Vagina (tissue), 2 donors: ENCODE results near the gene GTF2A1. TPM values are rescaled to one million over a fixed set of nuclear protein-coding genes. Genes with fewer than 3 reads are reported as not detected.

Source experiments
- DNase-seq, 2 donors: peaks; one replicate each; pipeline ENCODE4 v3.0.0-alpha.2; 2017; ENCODE audit errors: extremely low spot score in 2 of 2
- H3K27ac ChIP-seq: fragments of 200-600 bp; sonication (generic); one replicate; pipeline ENCODE4 v1.5.1; 2019
- H3K27me3 ChIP-seq: fragments of 200-600 bp; sonication (generic); one replicate; pipeline ENCODE4 v1.5.1; 2019
- H3K36me3 ChIP-seq, 2 donors: fragments of 200-600 bp; sonication (generic); one replicate each; pipeline ENCODE4 v1.5.1; 2017 to 2019
- H3K4me1 ChIP-seq: fragments of 200-600 bp; sonication (generic); one replicate; pipeline ENCODE4 v1.5.1; 2019
- H3K4me3 ChIP-seq, 2 donors: fragments of 200-600 bp; sonication (generic); 1 replicate in 1 of 2; 2 replicates in 1 of 2; pipeline ENCODE4 v1.5.1; 2016 to 2019
- H3K9me3 ChIP-seq: fragments of 200-600 bp; sonication (generic); one replicate; pipeline ENCODE4 v1.5.1; 2019
- CTCF ChIP-seq, 3 experiments: fragments of 450-650 bp in 2 of 3; fragments of 200-600 bp in 1 of 3; sonication (generic) in 1 of 3; IDR thresholded peaks; one replicate each; pipeline ENCODE4 v1.5.1; 2017 to 2019; ENCODE audit warnings: antibody characterized with exemption in 3 of 3, mild to moderate bottlenecking in 2 of 3, moderate library complexity in 2 of 3
- POLR2A ChIP-seq, 2 donors: fragments of 450-650 bp; IDR thresholded peaks; one replicate each; pipeline ENCODE4 v1.6.1; 2017; ENCODE audit warnings: antibody characterized with exemption in 2 of 2, mild to moderate bottlenecking in 2 of 2, moderate library complexity in 2 of 2
- POLR2AphosphoS5 ChIP-seq, 2 donors: sonication (generic); formaldehyde crosslinking; IDR thresholded peaks; one replicate each; pipeline ENCODE4 v1.9.0; 2017; ENCODE audit warnings: antibody characterized with exemption in 2 of 2, mild to moderate bottlenecking in 2 of 2, low read depth in 1 of 2; ENCODE audit not compliant: insufficient read depth in 1 of 2
- intact Hi-C: fragments of 100-400 bp; cut with DNase I; formaldehyde crosslinking; loops from one replicate; pipeline ENCODE4 v1.15.1; 2023
- total RNA-seq: library from RNA; depleted of rRNA; stranded (reverse); fragments of >200 nt; gene quantifications from one replicate; pipeline ENCODE4 v1.2.3, GENCODE V29; 2016

GTF2A1 gene
- total RNA-seq, 1 donor from 2014 or later: 21.6 TPM

- no peaks in the 10 kb centered on the region for H3K27me3 ChIP-seq
- TF ChIP-seq POLR2A (IDR thresholded peaks at IDR 0.05) (no peak), CTCF (IDR thresholded peaks at IDR 0.05) (no peak), POLR2AphosphoS5 (IDR thresholded peaks at IDR 0.05; ENCODE audit: insufficient read depth in 1 of 2, low read depth in 1 of 2) (no peak)
- DNase-seq: no peak
- H3K36me3 ChIP-seq: peaks cover 0 to 74% of the 10 kb centered on the region in 2 donors
- no peak overlapping the region for H3K4me3 ChIP-seq
- H3K4me1 ChIP-seq: no peaks in the 10 kb centered on the region
- no peak overlapping the region for H3K27ac ChIP-seq
- intact Hi-C loops: no loop called here
- H3K9me3 ChIP-seq: no peaks in the 10 kb centered on the region
Measured at GRCh38 chr14:81199084-81199483, 21.7 kb downstream of the GTF2A1 start.

GRCh38 chr14:81198651-81199050 is 22.1 kb downstream of the GTF2A1 start:
- no peaks in the 10 kb centered on the region for H3K9me3 ChIP-seq
- intact Hi-C loops: no loop called here
- no peaks in the 10 kb centered on the region for H3K4me1 ChIP-seq
- H3K4me3 ChIP-seq: no peak overlapping the region
- TF ChIP-seq CTCF (IDR thresholded peaks at IDR 0.05) (no peak), POLR2A (IDR thresholded peaks at IDR 0.05) (no peak), POLR2AphosphoS5 (IDR thresholded peaks at IDR 0.05; ENCODE audit: insufficient read depth in 1 of 2, low read depth in 1 of 2) (no peak)
- H3K27me3 ChIP-seq: no peaks in the 10 kb centered on the region
- DNase-seq: no peak
- H3K27ac ChIP-seq: no peak overlapping the region
- H3K36me3 ChIP-seq: peaks cover 0 to 75% of the 10 kb centered on the region in 2 donors

- H3K27ac ChIP-seq: no peak overlapping the region
- TF ChIP-seq CTCF (IDR thresholded peaks at IDR 0.05) (no peak), POLR2AphosphoS5 (IDR thresholded peaks at IDR 0.05; ENCODE audit: insufficient read depth in 1 of 2, low read depth in 1 of 2) (no peak), POLR2A (IDR thresholded peaks at IDR 0.05) (no peak)
- DNase-seq: no peak
- no peaks in the 10 kb centered on the region for H3K9me3 ChIP-seq
- H3K27me3 ChIP-seq: no peaks in the 10 kb centered on the region
- intact Hi-C loops: no loop called here
- peaks cover 0 to 66% of the 10 kb centered on the region in 2 donors for H3K36me3 ChIP-seq
- H3K4me1 ChIP-seq: no peaks in the 10 kb centered on the region
- H3K4me3 ChIP-seq: no peak overlapping the region
Measured at GRCh38 chr14:81193924-81194633, 26.7 kb downstream of the GTF2A1 start.

- H3K4me3 ChIP-seq: no peak overlapping the region
- intact Hi-C loops: no loop called here
- H3K27me3 ChIP-seq: no peaks in the 10 kb centered on the region
- no peak for DNase-seq
- H3K9me3 ChIP-seq: no peaks in the 10 kb centered on the region
- H3K36me3 ChIP-seq: peaks cover 0 to 55% of the 10 kb centered on the region in 2 donors
- no peak overlapping the region for H3K27ac ChIP-seq
- H3K4me1 ChIP-seq: no peaks in the 10 kb centered on the region
- TF ChIP-seq POLR2A (IDR thresholded peaks at IDR 0.05): no peak
- TF ChIP-seq CTCF (IDR thresholded peaks at IDR 0.05): no peak
- no peak for TF ChIP-seq POLR2AphosphoS5 (IDR thresholded peaks at IDR 0.05; ENCODE audit: insufficient read depth in 1 of 2, low read depth in 1 of 2)
Measured at GRCh38 chr14:81192594-81192993, 28.2 kb downstream of the GTF2A1 start.

GRCh38 chr14:81187832-81188522 is 32.8 kb downstream of the GTF2A1 start:
- peaks cover 0 to 35% of the 10 kb centered on the region in 2 donors for H3K36me3 ChIP-seq
- no peaks in the 10 kb centered on the region for H3K27me3 ChIP-seq
- no peak overlapping the region for H3K27ac ChIP-seq
- no peak for DNase-seq
- intact Hi-C loops: no loop called here
- peaks cover 11% of the 10 kb centered on the region for H3K4me1 ChIP-seq
- TF ChIP-seq POLR2AphosphoS5 (IDR thresholded peaks at IDR 0.05; ENCODE audit: insufficient read depth in 1 of 2, low read depth in 1 of 2): no peak
- no peak for TF ChIP-seq CTCF (IDR thresholded peaks at IDR 0.05)
- H3K9me3 ChIP-seq: no peaks in the 10 kb centered on the region
- H3K4me3 ChIP-seq: no peak overlapping the region
